ENCODE results near the gene ACOD1.

- TF ChIP-seq, protein P1, sequence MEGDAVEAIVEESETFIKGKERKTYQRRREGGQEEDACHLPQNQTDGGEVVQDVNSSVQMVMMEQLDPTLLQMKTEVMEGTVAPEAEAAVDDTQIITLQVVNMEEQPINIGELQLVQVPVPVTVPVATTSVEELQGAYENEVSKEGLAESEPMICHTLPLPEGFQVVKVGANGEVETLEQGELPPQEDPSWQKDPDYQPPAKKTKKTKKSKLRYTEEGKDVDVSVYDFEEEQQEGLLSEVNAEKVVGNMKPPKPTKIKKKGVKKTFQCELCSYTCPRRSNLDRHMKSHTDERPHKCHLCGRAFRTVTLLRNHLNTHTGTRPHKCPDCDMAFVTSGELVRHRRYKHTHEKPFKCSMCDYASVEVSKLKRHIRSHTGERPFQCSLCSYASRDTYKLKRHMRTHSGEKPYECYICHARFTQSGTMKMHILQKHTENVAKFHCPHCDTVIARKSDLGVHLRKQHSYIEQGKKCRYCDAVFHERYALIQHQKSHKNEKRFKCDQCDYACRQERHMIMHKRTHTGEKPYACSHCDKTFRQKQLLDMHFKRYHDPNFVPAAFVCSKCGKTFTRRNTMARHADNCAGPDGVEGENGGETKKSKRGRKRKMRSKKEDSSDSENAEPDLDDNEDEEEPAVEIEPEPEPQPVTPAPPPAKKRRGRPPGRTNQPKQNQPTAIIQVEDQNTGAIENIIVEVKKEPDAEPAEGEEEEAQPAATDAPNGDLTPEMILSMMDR (conservative IDR thresholded peaks at IDR 0.05) = no peak
- TF ChIP-seq ZFX (IDR thresholded peaks at IDR 0.05) = no peak
These were observed 6.2 kb downstream of the ACOD1 start for GRCh38 chr13:76954538-76954937.
